GM08714 (cell line): ENCODE results near the gene RAP1GDS1.
A peak's percentile ranks its signal among the peaks of the same experiment; 100 is the strongest.
"Not testable (repeated sequence)": the region's sequence is repeated elsewhere in the genome, so short reads cannot be mapped to it uniquely, and the experiment has no call there.

Experiments used
- H3K4me3 ChIP-seq: fragments of 200-500 bp; sonication (Bioruptor generic); 2 replicates; pipeline ENCODE4 v1.5.1; 2014; ENCODE audit warnings: mild to moderate bottlenecking, low read length, inconsistent platforms
- ZNF274 ChIP-seq: IDR thresholded peaks from 2 replicates; pipeline ENCODE4 v1.6.1; 2012; ENCODE audit warnings: mild to moderate bottlenecking, low read depth, low read length

The RAP1GDS1 gene

GRCh38 chr4:98462487-98462886 lies 201.3 kb downstream of the RAP1GDS1 start:
- TF ChIP-seq ZNF274: no peak

GRCh38 chr4:98466868-98467599 lies 205.8 kb downstream of the RAP1GDS1 start:
- no peak for TF ChIP-seq ZNF274
- H3K4me3 ChIP-seq: no peak overlapping the region

More at GRCh38 chr4:98462487-98462886, 201.3 kb downstream of the RAP1GDS1 start:
- H3K4me3 ChIP-seq: no peak overlapping the region

DNA sequence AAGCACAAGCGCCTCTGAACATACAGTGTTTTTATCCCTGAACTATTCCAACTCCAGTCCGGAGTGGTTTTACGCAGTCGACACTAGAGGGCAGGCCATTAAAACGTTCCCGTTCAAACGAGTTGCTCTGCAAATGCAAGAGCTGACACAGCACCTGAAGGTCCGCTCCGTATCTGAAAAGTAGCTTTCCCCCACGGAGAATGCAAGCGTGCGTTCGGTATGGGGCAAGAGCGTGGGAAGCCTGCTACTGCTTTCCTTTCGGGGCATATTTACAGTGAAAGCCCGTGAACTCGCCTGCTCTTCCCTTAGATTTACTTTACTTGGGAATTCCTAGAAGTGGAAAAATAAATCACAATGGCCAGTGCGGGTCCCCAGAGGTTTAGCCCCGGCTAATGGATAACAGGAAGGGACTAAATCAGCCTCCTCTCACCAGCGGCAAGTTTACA lies 206.5 kb downstream of the RAP1GDS1 start:
- H3K4me3 ChIP-seq: peak overlapping the region; percentile 50; the same call in 1 of the 2 replicates

GRCh38 chr4:98468709-98469108 lies 207.5 kb downstream of the RAP1GDS1 start:
- H3K4me3 ChIP-seq: no peak overlapping the region
- no peak for TF ChIP-seq ZNF274

More for the DNA sequence above, 206.5 kb downstream of the RAP1GDS1 start:
- no peak for TF ChIP-seq ZNF274

DNA sequence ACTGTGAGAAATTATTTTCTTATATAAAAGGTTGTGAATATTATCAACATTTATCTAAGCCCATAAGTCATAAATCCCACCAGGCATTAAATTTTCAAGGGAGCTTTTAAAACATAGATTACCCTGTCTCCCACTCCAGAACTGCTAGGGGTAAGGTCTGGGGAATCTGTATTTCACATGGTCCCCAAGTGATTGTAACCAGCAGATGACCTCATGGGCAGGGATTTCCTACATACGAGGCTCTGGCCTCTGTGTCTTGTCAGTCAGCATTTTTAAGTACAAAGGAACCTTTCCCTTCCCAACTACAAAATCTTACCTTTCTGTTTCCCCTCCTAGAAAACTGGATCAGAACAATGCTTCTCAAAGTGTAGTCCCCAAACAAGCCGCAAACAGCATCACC lies 208.6 kb downstream of the RAP1GDS1 start:
- no peak for TF ChIP-seq ZNF274
- no peak overlapping the region for H3K4me3 ChIP-seq

DNA sequence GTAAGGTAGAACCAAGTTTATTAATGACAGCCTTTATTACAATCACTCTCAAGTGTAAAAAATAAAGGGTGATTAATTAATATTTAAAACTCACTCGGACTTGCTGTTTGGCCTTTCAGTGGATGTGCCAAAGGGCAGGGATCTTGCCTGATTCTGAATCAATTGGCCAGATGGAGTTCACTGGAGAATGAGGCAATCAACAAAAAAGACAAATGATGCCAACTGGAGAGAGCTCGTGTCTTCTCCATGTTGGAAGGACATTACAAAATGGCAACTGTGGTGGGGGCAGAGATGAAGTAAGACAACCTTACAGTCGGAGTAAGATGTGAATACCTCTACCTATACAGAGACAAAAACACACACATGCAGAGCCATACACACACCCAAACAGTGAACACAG lies 209.2 kb downstream of the RAP1GDS1 start:
- H3K4me3 ChIP-seq: no peak overlapping the region
- TF ChIP-seq ZNF274: no peak

DNA sequence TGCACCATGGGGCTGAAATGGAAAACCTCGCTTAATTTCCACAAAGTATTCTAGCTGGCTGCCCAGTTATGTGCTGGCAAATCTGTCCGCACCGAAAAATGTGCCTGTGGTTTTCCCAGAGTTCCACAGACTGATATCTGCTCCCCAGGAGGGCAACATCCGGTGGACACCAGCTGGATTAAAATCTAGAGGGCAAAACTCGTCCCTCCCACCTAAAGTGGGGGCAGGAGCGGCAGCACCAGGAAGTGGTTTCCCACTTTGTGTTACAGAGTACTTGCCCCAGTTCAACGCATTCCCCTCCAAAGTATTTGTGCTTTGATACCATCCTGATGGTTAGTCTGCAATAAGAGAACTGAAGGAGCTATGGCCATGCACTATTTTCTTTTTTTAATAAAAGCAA lies 209.6 kb downstream of the RAP1GDS1 start:
- no peak for TF ChIP-seq ZNF274
- no peak overlapping the region for H3K4me3 ChIP-seq

DNA sequence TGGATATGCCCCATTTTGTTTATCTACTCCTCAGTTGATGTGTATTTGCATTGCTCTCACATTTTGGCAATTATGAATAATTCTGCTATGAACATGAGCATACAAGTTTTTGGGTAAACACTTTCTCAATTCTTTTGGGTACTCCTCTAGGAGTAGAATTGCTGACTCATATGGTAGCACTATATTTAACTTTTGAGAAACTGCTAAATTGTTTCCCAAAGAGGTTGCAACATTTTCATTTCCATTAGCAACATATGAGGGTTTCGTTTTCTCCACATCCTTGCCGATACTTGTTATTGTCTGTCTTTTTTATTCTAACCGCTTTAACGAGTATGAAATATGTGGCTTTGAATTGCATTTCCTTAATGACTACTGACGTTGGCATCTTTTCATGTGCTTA lies 211.9 kb downstream of the RAP1GDS1 start:
- H3K4me3 ChIP-seq: no peak overlapping the region
- no peak for TF ChIP-seq ZNF274

GRCh38 chr4:98474408-98474844 lies 213.2 kb downstream of the RAP1GDS1 start:
- TF ChIP-seq ZNF274: no peak
- no peak overlapping the region for H3K4me3 ChIP-seq

DNA sequence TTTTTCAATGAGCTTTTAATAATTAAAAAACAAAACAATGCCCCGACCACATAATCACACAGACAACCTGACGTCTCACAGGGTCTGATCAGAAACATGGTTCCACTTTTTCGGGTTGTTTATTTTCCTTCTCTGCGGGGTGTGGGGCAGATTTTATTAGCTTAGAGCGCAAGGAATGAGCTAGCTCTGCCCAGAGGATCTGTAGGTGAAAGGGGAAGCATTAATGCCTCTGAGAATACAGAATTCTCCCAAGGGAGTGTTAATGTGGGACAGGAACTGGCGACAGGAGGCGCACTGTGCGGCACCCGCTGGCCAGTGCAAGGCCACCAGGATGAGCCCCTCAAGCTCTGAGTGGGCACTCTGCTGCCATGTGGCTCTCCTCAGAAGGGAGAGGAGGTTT lies 215.7 kb downstream of the RAP1GDS1 start:
- no peak overlapping the region for H3K4me3 ChIP-seq
- no peak for TF ChIP-seq ZNF274

DNA sequence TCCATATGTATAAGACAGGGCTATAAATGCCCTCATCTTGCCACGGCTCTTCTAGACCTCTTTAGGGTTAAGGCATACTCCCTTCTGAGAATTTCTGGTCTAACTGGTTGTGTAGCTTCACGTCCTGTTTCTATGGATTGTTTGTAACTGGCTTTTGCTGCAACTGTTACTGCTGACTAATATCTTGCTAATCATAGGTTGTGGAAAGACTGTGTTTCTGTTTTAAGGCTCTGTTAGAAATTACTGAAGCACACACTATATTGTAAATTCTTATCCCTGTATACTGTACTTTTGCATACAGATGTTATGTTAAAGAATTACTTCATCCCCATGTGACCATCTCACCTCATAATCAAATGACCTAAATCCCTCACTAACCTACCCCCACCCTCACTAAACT lies 218.4 kb downstream of the RAP1GDS1 start:
- not testable (repeated sequence) for H3K4me3 ChIP-seq

DNA sequence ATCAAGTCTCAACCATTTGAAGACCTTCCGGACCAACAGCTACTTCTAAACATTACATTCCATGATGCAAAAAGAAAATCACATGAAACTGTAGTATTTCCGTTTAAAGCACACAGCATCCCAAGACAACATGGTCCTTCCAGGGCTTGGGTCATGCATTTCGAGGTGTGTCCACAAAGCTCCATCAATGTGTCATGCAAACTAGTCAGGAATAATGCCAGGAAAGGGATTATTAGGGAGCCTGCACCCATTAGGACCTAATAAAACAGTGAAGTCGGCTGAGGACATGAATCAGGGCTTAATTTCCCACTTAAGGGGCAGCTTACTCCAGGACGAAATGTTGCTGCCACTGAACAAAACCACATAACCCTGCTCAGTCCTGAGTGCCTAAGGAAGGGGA lies 219.4 kb downstream of the RAP1GDS1 start:
- no peak for TF ChIP-seq ZNF274
- H3K4me3 ChIP-seq: no peak overlapping the region

GRCh38 chr4:98481167-98481566 lies 220.0 kb downstream of the RAP1GDS1 start:
- H3K4me3 ChIP-seq: no peak overlapping the region
- no peak for TF ChIP-seq ZNF274

DNA sequence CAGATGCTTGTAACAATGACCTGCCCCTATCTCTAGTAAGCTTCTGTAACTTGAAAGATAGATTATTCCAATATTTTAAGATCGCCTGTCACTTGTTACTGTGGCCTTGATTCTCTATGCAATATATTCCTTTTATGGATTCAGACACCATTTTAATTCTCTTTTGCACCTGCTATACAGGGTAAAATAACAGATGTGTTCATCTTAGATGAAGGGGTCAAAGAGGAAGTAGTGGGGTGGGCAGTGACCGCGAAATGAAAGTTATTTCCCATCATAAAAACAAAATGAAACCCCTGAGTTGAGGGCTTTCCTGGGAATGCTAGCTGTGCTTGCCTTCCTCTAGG lies 221.3 kb downstream of the RAP1GDS1 start:
- no peak for TF ChIP-seq ZNF274
- H3K4me3 ChIP-seq: no peak overlapping the region

- no peak for TF ChIP-seq ZNF274
- H3K4me3 ChIP-seq: no peak overlapping the region
Observed at GRCh38 chr4:98482847-98483806, 221.9 kb downstream of the RAP1GDS1 start.

- no peak for TF ChIP-seq ZNF274
- H3K4me3 ChIP-seq: no peak overlapping the region
Observed at GRCh38 chr4:98484031-98484430, 222.8 kb downstream of the RAP1GDS1 start.
